ENCODE results near the gene HEBP2.

GRCh38 chr6:138461647-138462046 is 57.6 kb downstream of the HEBP2 start:
- no peak for TF ChIP-seq CTCF (IDR thresholded peaks at IDR 0.05; ENCODE audit: low read depth, low read length)
- no peak for TF ChIP-seq MYC (IDR thresholded peaks at IDR 0.05; ENCODE audit: low read depth, low read length)
- no peak for TF ChIP-seq POLR2A (IDR thresholded peaks at IDR 0.05; ENCODE audit: extremely low read depth, insufficient read length)

Measured in NB4 (cell line).